ENCODE data around the gene CNKSR2.

CNKSR2 gene

GRCh38 chrX:21675931-21676330, 301.7 kb downstream of the CNKSR2 start:
- TF ChIP-seq CTCF (conservative IDR thresholded peaks at IDR 0.05; ENCODE audit: low read depth, low read length), result no peak
- H3K27me3 ChIP-seq (ENCODE audit: insufficient read depth, low read depth), result no peaks in the 10 kb centered on the region
- H3K4me3 ChIP-seq (IDR thresholded peaks at IDR 0.05; ENCODE audit: insufficient read depth, low read depth, low read length), result no peak overlapping the region
- no peak overlapping the region for H3K27ac ChIP-seq
- H3K4me2 ChIP-seq, result no peak overlapping the region
- H3K4me1 ChIP-seq (ENCODE audit: low read depth, poor library complexity, severe bottlenecking), result no peaks in the 10 kb centered on the region
- no peak overlapping the region for H2AFZ ChIP-seq (ENCODE audit: low read depth)
- H3K79me2 ChIP-seq (ENCODE audit: insufficient read depth, low read depth), result no peaks in the 10 kb centered on the region
- no peaks in the 10 kb centered on the region for H3K36me3 ChIP-seq (ENCODE audit: insufficient read depth)
- H3K9ac ChIP-seq, result no peak overlapping the region
- no peaks in the 10 kb centered on the region for H4K20me1 ChIP-seq (ENCODE audit: insufficient read depth)

- no peaks in the 10 kb centered on the region for H3K4me1 ChIP-seq (ENCODE audit: low read depth, poor library complexity, severe bottlenecking)
- no peak overlapping the region for H3K9ac ChIP-seq
- H4K20me1 ChIP-seq (ENCODE audit: insufficient read depth), result no peaks in the 10 kb centered on the region
- no peak for TF ChIP-seq CTCF (conservative IDR thresholded peaks at IDR 0.05; ENCODE audit: low read depth, low read length)
- no peak overlapping the region for H3K4me2 ChIP-seq
- H3K27ac ChIP-seq, result no peak overlapping the region
- H3K4me3 ChIP-seq (IDR thresholded peaks at IDR 0.05; ENCODE audit: insufficient read depth, low read depth, low read length), result no peak overlapping the region
- no peaks in the 10 kb centered on the region for H3K36me3 ChIP-seq (ENCODE audit: insufficient read depth)
- no peaks in the 10 kb centered on the region for H3K79me2 ChIP-seq (ENCODE audit: insufficient read depth, low read depth)
- H2AFZ ChIP-seq (ENCODE audit: low read depth), result no peak overlapping the region
- no peaks in the 10 kb centered on the region for H3K27me3 ChIP-seq (ENCODE audit: insufficient read depth, low read depth)
Observed at GRCh38 chrX:21678048-21678612, 303.9 kb downstream of the CNKSR2 start.

- Histone ChIP-seq H3K4me2 (no peak overlapping the region), H3K9ac (no peak overlapping the region), H2AFZ (ENCODE audit: low read depth) (no peak overlapping the region), H3K79me2 (ENCODE audit: insufficient read depth, low read depth) (no peaks in the 10 kb centered on the region), H3K4me1 (ENCODE audit: low read depth, poor library complexity, severe bottlenecking) (peaks cover 6% of the 10 kb centered on the region), H3K36me3 (ENCODE audit: insufficient read depth) (no peaks in the 10 kb centered on the region), H3K27me3 (ENCODE audit: insufficient read depth, low read depth) (no peaks in the 10 kb centered on the region), H4K20me1 (ENCODE audit: insufficient read depth) (no peaks in the 10 kb centered on the region), H3K4me3 (IDR thresholded peaks at IDR 0.05; ENCODE audit: insufficient read depth, low read depth, low read length) (no peak overlapping the region), H3K27ac (no peak overlapping the region)
- TF ChIP-seq CTCF (conservative IDR thresholded peaks at IDR 0.05; ENCODE audit: low read depth, low read length), result no peak
Observed at GRCh38 chrX:21683941-21684340, 309.7 kb downstream of the CNKSR2 start.

GRCh38 chrX:21691512-21692018, 317.3 kb downstream of the CNKSR2 start:
- Histone ChIP-seq H3K27me3 (ENCODE audit: insufficient read depth, low read depth) (no peaks in the 10 kb centered on the region), H3K4me2 (no peak overlapping the region), H3K4me3 (IDR thresholded peaks at IDR 0.05; ENCODE audit: insufficient read depth, low read depth, low read length) (no peak overlapping the region), H3K9ac (no peak overlapping the region), H3K36me3 (ENCODE audit: insufficient read depth) (no peaks in the 10 kb centered on the region), H3K4me1 (ENCODE audit: low read depth, poor library complexity, severe bottlenecking) (no peaks in the 10 kb centered on the region), H4K20me1 (ENCODE audit: insufficient read depth) (no peaks in the 10 kb centered on the region), H2AFZ (ENCODE audit: low read depth) (no peak overlapping the region), H3K27ac (no peak overlapping the region), H3K79me2 (ENCODE audit: insufficient read depth, low read depth) (no peaks in the 10 kb centered on the region)
- no peak for TF ChIP-seq CTCF (conservative IDR thresholded peaks at IDR 0.05; ENCODE audit: low read depth, low read length)

Measured in KMS-11 (cell line).